Adrenal gland (tissue), 5 donors: ENCODE results near the gene HBP1.

ENCODE experiments used
- CTCF ChIP-seq, 6 experiments: fragments of 450-650 bp in 4 of 6; fragments of 200-600 bp in 2 of 6; sonication (generic) in 1 of 6; IDR thresholded peaks; 1 replicate in 5 of 6; 2 replicates in 1 of 6; pipeline versions ENCODE4 v1.5.1 to v1.8.0; 2016 to 2021; ENCODE audit warnings: antibody characterized with exemption in 6 of 6, mild to moderate bottlenecking in 2 of 6, moderate library complexity in 1 of 6
- POLR2A ChIP-seq, 2 donors: fragments of 450-650 bp; IDR thresholded peaks; one replicate each; pipeline ENCODE4 v1.6.1; 2017; ENCODE audit warnings: antibody characterized with exemption in 2 of 2, mild to moderate bottlenecking in 2 of 2, moderate library complexity in 1 of 2
- donor health status: DM: no; HTN: no; CAD: no.

DNA sequence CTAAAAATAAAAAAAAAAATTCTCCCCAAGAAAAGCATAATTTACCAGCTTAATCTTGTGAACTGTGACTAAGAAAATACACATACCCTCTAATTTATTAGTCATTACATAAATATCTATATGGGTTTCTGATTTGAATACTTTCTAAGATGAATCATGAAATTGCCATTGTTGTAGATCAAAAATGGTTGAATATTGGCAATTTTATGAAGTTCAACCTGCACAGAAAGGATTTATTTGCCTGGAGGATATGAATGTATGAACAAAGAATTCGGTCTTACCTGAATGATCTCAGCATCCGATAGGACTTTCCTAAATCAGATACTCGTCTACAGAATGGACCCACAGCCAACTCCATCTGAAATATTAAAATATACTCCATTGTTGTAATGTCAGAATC lies 61.5 kb downstream of the HBP1 start:
- TF ChIP-seq CTCF (IDR thresholded peaks at IDR 0.05) (no peak), POLR2A (IDR thresholded peaks at IDR 0.05) (no peak)
